HepG2 (cell line): Measurements from ENCODE around the gene NME2. TPM values are rescaled to one million over a fixed set of nuclear protein-coding genes. Genes with fewer than 3 reads are reported as not detected.

Experiments used
- ETS1 ChIP-seq: sonication (generic); formaldehyde crosslinking; IDR thresholded peaks from 2 replicates; pipeline ENCODE4 v1.4.0; 2020; ENCODE audit warnings: missing genetic modification reagents
- FIP1L1 ChIP-seq: fragments of 200-400 bp; formaldehyde crosslinking; IDR thresholded peaks from 2 replicates; pipeline ENCODE4 v1.6.1; 2018; ENCODE audit warnings: low read depth, mild to moderate bottlenecking, low read length, moderate library complexity, borderline replicate concordance; ENCODE audit not compliant: insufficient read depth
- GMEB1 ChIP-seq: sonication (generic); formaldehyde crosslinking; IDR thresholded peaks from 2 replicates; pipeline ENCODE4 v1.5.1; 2020; ENCODE audit warnings: missing genetic modification reagents, mild to moderate bottlenecking, borderline replicate concordance
- HMG20A ChIP-seq: IDR thresholded peaks from 2 replicates; pipeline ENCODE4 v1.6.1; 2016; ENCODE audit warnings: borderline replicate concordance
- JUNB ChIP-seq: sonication (generic); formaldehyde crosslinking; IDR thresholded peaks from 2 replicates; pipeline ENCODE4 v1.8.0; 2022; ENCODE audit warnings: missing genetic modification reagents, mild to moderate bottlenecking, borderline replicate concordance
- MAF1 ChIP-seq: sonication (generic); formaldehyde crosslinking; IDR thresholded peaks from 2 replicates; pipeline ENCODE4 v1.5.0; 2020; ENCODE audit warnings: missing genetic modification reagents, borderline replicate concordance
- MBNL3 ChIP-seq: fragments of 250-450 bp; sonication (Bioruptor Pico); conservative IDR thresholded peaks from 2 replicates; pipeline ENCODE4 v1.8.0; 2022; ENCODE audit warnings: mild to moderate bottlenecking, inconsistent platforms
- MEF2D ChIP-seq: sonication (generic); formaldehyde crosslinking; IDR thresholded peaks from 2 replicates; pipeline ENCODE4 v1.5.1; 2020; ENCODE audit warnings: mild to moderate bottlenecking, missing genetic modification reagents
- MIXL1 ChIP-seq: IDR thresholded peaks from 2 replicates; pipeline ENCODE4 v1.6.1; 2016
- NR2C2 ChIP-seq: sonication (generic); formaldehyde crosslinking; IDR thresholded peaks from 2 replicates; pipeline ENCODE4 v1.4.0; 2020; ENCODE audit warnings: missing genetic modification reagents, mild to moderate bottlenecking, moderate library complexity, borderline replicate concordance
- PHF21A ChIP-seq: sonication (generic); formaldehyde crosslinking; IDR thresholded peaks from 2 replicates; pipeline ENCODE4 v1.5.0; 2020; ENCODE audit warnings: mild to moderate bottlenecking, missing genetic modification reagents
- RAD21 ChIP-seq: fragments of 450-650 bp; formaldehyde crosslinking; IDR thresholded peaks from 2 replicates; pipeline ENCODE4 v1.5.0; 2020; ENCODE audit warnings: mild to moderate bottlenecking
- RFXANK ChIP-seq: IDR thresholded peaks from 2 replicates; pipeline ENCODE4 v1.6.1; 2016
- RXRB ChIP-seq: IDR thresholded peaks from 2 replicates; pipeline ENCODE4 v1.6.1; 2016; ENCODE audit warnings: borderline replicate concordance, missing genetic modification reagents, missing compliant biosample characterization
- TBX2 ChIP-seq: sonication (generic); formaldehyde crosslinking; IDR thresholded peaks from 2 replicates; pipeline ENCODE4 v1.5.0; 2020; ENCODE audit warnings: missing genetic modification reagents, mild to moderate bottlenecking, borderline replicate concordance
- ZNF260 ChIP-seq: sonication (generic); formaldehyde crosslinking; IDR thresholded peaks from 2 replicates; pipeline ENCODE4 v1.4.0; 2020; ENCODE audit warnings: missing genetic modification reagents, low read depth, mild to moderate bottlenecking, borderline replicate concordance
- ZNF570 ChIP-seq: sonication (generic); formaldehyde crosslinking; IDR thresholded peaks from 2 replicates; pipeline ENCODE4 v1.4.0; 2020; ENCODE audit warnings: mild to moderate bottlenecking, missing genetic modification reagents, borderline replicate concordance
- ZNF724P ChIP-seq: sonication (generic); formaldehyde crosslinking; IDR thresholded peaks from 2 replicates; pipeline ENCODE4 v1.8.0; 2022; ENCODE audit warnings: missing genetic modification reagents, borderline replicate concordance
- ZNF777 ChIP-seq: sonication (generic); formaldehyde crosslinking; IDR thresholded peaks from 2 replicates; pipeline ENCODE4 v1.4.0; 2020; ENCODE audit warnings: missing genetic modification reagents
- polyA plus RNA-seq, 8 experiments: library from polyadenylated mRNA; depleted of rRNA in 3 of 8; stranded (reverse) in 7 of 8; unstranded in 1 of 8; fragments of >200 nt; fragmentation: Illumina TruSeq in 4 of 8; extraction: Trizol in 4 of 8; gene quantifications; 2 replicates each; pipeline versions ENCODE4 v1.2.1 to v1.2.3, GENCODE V29; 2011 to 2016; ENCODE audit warnings: low read depth in 4 of 8, missing spikeins in 1 of 8, mixed read lengths in 1 of 8; ENCODE audit not compliant: insufficient read depth in 1 of 8
- total RNA-seq, 5 experiments: library from RNA; depleted of rRNA; stranded (reverse); fragments of >200 nt; fragmentation: Illumina TruSeq; extraction: Trizol; gene quantifications; 2 replicates each; pipeline ENCODE4 v1.2.3, GENCODE V29; 2016; ENCODE audit warnings: low read depth in 1 of 5
- TF ChIP-seq, protein P1 (sequence below): sonication (generic); formaldehyde crosslinking; IDR thresholded peaks from 2 replicates; pipeline ENCODE4 v1.8.0; 2022; ENCODE audit warnings: missing genetic modification reagents, mild to moderate bottlenecking, inconsistent platforms, borderline replicate concordance
- TF ChIP-seq, protein P2 (sequence below): sonication (generic); formaldehyde crosslinking; IDR thresholded peaks from 2 replicates; pipeline ENCODE4 v1.4.0; 2020; ENCODE audit warnings: missing genetic modification reagents, borderline replicate concordance

Gene NME2
- total and polyA plus RNA-seq, 2 of the 13 experiments (the other 11 are each of a cell fraction or from before 2014, with no cell fraction given): 790 to 1,213 TPM

DNA sequence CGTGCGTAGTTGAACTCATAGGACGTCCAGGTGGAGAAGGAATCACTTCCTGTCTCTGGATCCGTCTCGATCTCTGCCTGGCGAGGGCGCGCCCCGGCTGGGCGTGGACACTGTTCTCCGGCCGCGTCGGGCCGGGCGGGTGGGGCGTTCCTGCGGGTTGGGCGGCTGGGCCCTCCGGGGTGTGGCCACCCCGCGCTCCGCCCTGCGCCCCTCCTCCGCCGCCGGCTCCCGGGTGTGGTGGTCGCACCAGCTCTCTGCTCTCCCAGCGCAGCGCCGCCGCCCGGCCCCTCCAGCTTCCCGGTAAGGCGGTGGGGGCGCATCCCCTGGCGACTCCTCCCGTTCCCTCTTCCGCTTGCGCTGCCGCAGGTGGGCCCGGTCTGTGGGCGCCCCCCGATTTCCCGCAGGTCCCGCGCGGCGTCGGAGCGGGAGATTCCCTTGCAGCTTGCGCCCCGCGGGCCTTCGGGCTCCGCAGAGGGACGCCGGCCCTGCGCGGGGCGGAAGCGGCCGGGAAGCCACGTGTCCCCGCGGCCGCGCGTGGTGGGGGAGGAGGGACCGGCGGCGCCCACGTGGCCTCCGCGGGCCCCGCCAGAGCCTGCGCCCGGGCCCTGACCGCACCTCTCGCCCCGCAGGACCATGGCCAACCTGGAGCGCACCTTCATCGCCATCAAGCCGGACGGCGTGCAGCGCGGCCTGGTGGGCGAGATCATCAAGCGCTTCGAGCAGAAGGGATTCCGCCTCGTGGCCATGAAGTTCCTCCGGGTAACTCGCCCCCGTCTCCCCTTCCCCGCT, at the start of gene NME2 (continued):
- TF ChIP-seq, protein P1, sequence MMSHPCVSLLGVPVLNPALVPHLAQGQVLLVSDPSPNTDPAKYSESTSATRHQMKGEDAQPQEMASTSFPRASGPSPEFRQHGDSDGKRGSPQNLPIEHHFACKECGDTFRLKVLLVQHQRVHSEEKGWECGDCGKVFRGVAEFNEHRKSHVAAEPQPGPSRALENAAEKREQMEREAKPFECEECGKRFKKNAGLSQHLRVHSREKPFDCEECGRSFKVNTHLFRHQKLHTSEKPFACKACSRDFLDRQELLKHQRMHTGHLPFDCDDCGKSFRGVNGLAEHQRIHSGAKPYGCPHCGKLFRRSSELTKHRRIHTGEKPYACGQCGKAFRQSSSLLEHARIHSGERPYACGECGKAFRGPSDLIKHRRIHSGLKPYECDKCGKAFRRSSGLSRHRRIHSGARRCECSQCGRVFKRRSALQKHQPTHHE (CRISPR knock-in tag): peak; percentile 92; the same call in 1 of the 2 replicates
- TF ChIP-seq HMG20A (CRISPR knock-in tag): no peak
- TF ChIP-seq ZNF570 (CRISPR knock-in tag): peak; percentile 80; the same call in 1 of the 2 replicates
- no peak for TF ChIP-seq ETS1
- TF ChIP-seq NR2C2 (CRISPR knock-in tag): peak; percentile 94
- TF ChIP-seq, protein P2, sequence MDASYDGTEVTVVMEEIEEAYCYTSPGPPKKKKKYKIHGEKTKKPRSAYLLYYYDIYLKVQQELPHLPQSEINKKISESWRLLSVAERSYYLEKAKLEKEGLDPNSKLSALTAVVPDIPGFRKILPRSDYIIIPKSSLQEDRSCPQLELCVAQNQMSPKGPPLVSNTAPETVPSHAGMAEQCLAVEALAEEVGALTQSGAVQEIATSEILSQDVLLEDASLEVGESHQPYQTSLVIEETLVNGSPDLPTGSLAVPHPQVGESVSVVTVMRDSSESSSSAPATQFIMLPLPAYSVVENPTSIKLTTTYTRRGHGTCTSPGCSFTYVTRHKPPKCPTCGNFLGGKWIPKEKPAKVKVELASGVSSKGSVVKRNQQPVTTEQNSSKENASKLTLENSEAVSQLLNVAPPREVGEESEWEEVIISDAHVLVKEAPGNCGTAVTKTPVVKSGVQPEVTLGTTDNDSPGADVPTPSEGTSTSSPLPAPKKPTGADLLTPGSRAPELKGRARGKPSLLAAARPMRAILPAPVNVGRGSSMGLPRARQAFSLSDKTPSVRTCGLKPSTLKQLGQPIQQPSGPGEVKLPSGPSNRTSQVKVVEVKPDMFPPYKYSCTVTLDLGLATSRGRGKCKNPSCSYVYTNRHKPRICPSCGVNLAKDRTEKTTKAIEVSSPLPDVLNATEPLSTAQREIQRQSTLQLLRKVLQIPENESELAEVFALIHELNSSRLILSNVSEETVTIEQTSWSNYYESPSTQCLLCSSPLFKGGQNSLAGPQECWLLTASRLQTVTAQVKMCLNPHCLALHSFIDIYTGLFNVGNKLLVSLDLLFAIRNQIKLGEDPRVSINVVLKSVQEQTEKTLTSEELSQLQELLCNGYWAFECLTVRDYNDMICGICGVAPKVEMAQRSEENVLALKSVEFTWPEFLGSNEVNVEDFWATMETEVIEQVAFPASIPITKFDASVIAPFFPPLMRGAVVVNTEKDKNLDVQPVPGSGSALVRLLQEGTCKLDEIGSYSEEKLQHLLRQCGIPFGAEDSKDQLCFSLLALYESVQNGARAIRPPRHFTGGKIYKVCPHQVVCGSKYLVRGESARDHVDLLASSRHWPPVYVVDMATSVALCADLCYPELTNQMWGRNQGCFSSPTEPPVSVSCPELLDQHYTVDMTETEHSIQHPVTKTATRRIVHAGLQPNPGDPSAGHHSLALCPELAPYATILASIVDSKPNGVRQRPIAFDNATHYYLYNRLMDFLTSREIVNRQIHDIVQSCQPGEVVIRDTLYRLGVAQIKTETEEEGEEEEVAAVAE: 0 out of 2 replicates have a peak, but pooled peaks have one; percentile 33
- TF ChIP-seq PHF21A (CRISPR knock-in tag): peak; percentile 35
- no peak for TF ChIP-seq MBNL3
- TF ChIP-seq RXRB (CRISPR knock-in tag): no peak
- peak; percentile 65; the same call in 1 of the 2 replicates for TF ChIP-seq MAF1 (CRISPR knock-in tag)
- TF ChIP-seq FIP1L1: no peak
- TF ChIP-seq ZNF777 (CRISPR knock-in tag): peak; percentile 68
- peak; percentile 69; the same call in 1 of the 2 replicates for TF ChIP-seq TBX2
- TF ChIP-seq JUNB: no peak
- TF ChIP-seq ZNF724P (CRISPR knock-in tag): no peak
- TF ChIP-seq MEF2D (CRISPR knock-in tag): 0 out of 2 replicates have a peak, but pooled peaks have one; percentile 49
- TF ChIP-seq ZNF260: no peak
- peak; percentile 65; the same call in 1 of the 2 replicates for TF ChIP-seq RFXANK (CRISPR knock-in tag)
- TF ChIP-seq GMEB1 (CRISPR knock-in tag): peak; percentile 51
- TF ChIP-seq MIXL1 (CRISPR knock-in tag): no peak
- TF ChIP-seq RAD21 (CRISPR knock-in tag): peak; percentile 42; the same call in 1 of the 2 replicates
